ENCODE measurements around the gene ASAH2. TPM values are rescaled to one million over a fixed set of nuclear protein-coding genes. Genes with fewer than 3 reads are reported as not detected.
"Not testable (repeated sequence)": the region's sequence is repeated elsewhere in the genome, so short reads cannot be mapped to it uniquely, and the experiment has no call there.

Gene ASAH2
- total RNA-seq, 2 experiments from 2014 or later = 1.8 to 2.3 TPM

DNA sequence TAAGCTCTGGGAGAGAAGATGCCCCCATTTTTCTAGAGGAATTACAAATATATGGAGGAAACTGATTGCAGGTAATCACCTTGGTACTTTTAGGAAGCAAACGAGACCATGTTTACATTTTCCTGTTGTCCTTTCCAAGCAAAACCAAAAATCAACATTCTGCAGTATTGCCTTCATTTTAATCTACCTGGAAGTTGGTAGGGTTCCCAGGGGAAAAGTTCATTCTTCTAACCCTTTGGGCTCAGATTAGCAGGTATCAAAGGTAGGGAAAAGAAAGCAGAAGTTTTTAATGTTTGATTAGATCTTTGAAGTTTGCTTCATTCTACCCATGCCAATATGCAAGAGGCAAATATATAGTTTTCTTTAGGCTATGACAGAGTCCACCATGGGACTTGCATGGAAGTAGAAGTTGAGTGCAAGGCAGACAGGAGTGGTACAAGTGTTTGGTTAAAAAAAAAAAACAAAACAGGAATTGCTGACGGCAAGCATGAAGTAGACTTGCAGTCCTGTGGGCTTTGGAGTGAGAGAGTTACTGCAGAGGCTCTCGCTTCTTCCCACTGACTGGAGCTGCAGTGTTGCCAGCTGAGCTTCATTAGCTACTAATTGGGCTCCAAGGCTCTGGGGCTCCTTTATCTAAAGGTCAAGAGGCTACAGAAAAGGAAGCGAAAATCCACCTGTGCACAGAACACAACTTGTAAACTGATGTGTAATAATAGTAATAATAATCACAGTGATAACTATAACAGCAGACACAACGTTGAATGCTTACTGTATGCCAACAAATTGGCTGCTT lies 28.9 kb upstream of the ASAH2 start:
- ChIA-PET POLR2A (no interaction called here), CTCF (no interaction called here)
- no peaks in the 10 kb centered on the region for H3K36me3 Mint-ChIP-seq (ENCODE audit: low read depth)
- no peaks in the 10 kb centered on the region for H3K4me1 Mint-ChIP-seq (ENCODE audit: low read depth)
- no peaks in the 10 kb centered on the region for H3K9me3 Mint-ChIP-seq (ENCODE audit: insufficient read depth)
- no peak overlapping the region for H3K4me3 Mint-ChIP-seq
- no peak for ATAC-seq
- H3K27me3 Mint-ChIP-seq (ENCODE audit: low read depth) = peaks cover 55% of the 10 kb centered on the region
- H3K27ac Mint-ChIP-seq = no peak overlapping the region
- DNase-seq = no peak

DNA sequence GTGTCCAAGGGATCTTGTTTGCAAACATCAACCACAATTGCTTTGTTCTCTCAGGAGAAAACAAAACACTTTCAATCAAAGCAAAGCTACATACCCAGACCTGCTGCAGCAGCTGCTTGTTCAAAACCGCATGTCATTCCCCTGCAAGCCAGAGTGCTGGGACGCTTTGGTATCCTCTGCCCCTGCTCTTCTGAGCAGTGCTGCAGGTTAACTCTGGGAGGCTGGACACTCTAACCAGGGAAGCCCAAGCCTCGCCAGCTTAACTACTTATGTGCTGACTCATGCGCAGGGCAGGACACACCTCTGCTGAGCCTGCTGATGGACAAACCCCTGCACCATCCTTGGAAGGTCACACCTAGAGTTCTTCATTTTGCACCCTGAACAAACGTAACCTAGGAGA lies 28.2 kb upstream of the ASAH2 start:
- Mint-ChIP-seq H3K27me3 (ENCODE audit: low read depth) (peaks cover 56% of the 10 kb centered on the region), H3K9me3 (ENCODE audit: insufficient read depth) (no peaks in the 10 kb centered on the region), H3K27ac (no peak overlapping the region), H3K4me1 (ENCODE audit: low read depth) (no peaks in the 10 kb centered on the region), H3K4me3 (no peak overlapping the region), H3K36me3 (ENCODE audit: low read depth) (no peaks in the 10 kb centered on the region)
- DNase-seq (no peak), ATAC-seq (no peak)
- ChIA-PET POLR2A (no interaction called here), CTCF (no interaction called here)

DNA sequence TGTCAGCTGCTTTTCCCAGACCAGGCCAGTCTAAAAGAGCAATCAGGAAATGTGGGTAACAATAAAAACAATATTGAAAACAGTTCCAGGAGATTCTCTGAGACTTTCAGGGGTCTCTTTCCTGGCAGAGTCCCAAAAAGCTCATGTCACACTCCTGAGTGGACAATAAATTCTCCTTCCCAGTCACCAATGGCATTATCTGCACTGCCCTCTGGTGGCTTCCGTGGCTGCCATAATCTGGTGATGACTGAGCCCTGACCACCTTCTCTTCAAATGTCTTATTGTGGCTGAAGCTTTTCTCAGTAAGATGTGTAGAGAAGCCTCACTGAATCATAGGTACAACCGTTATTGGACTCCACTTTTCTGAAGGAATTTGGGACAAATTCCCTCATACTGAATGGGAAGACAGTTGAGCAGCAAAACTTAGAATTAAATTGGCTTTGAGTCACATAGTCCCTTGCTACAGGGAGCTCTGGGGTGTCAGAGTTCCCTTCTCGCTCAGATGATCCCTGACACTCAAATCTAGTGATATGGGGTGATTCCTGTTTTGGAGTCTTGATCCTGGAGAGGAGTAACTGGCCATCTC lies 24.4 kb upstream of the ASAH2 start:
- Mint-ChIP-seq H3K27ac (no peak overlapping the region), H3K27me3 (ENCODE audit: low read depth) (peaks cover 38% of the 10 kb centered on the region), H3K9me3 (ENCODE audit: insufficient read depth) (no peaks in the 10 kb centered on the region), H3K36me3 (ENCODE audit: low read depth) (no peaks in the 10 kb centered on the region), H3K4me3 (no peak overlapping the region), H3K4me1 (ENCODE audit: low read depth) (no peaks in the 10 kb centered on the region)
- DNase-seq (peak; percentile 53), ATAC-seq (no peak)
- ChIA-PET CTCF (interaction anchor here (0.7 to 2.5 kb wide), 8 partner anchors 9 to 683 kb away, joined by 3 to 15 read pairs (median 4); no protein-coding TSS in a partner anchor), POLR2A (no interaction called here)

DNA sequence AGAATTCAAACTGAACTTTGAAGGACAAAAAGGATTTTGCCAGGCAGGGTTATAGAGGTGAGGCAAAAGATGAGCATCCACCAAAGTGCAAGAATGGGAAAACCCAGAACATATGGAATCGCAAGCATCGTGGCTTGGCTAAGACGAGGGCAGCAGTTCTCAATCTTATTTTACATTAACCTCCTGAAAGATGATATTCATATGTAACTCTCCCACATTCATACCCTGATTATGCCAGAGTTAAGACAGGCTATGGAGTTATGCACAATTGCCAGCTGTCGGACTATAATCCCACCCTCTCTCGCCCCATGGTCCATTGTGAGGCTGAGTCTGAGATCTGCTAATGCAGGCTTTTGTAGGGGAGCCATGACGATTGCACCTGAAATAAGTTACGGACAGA lies 21.2 kb upstream of the ASAH2 start:
- CTCF ChIA-PET = interaction anchor here (1.4 kb wide), 1 partner anchor 678 kb away, joined by 3 read pairs; no protein-coding TSS in a partner anchor
- no peaks in the 10 kb centered on the region for H3K4me1 Mint-ChIP-seq (ENCODE audit: low read depth)

DNA sequence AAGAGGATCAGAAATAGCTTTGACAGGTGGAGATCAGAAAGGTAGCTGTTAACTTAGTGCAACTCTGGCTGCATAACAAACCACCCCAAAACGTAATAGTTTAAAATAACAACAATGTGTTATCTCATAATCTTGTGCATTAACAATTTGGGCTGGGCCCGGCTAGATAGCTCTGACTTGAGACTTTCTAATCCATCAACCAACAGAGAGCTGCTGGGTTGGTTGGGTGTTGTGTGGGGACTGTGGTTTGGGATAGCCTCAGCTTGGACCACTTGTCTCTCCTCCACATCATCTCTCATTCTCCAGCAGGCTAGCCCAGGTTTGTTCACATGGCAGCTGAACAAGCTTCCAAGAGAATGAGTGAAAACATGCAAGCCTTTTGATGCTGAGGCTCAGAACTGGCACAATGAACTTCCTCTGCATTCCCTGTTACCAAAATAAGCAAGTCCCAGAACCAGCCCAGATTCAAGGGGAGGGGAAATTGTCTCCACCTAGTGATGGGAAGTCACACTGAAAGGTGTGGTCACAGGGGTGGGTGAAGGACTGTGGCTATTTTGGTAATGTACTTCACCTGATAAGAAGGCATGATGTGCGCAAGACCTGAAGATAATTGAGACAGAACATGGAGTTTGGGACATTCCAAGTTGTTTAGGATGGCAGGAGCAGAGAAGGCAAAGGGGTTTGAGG lies 20.4 kb upstream of the ASAH2 start:
- CTCF ChIA-PET = interaction anchor here (0.8 kb wide), 1 partner anchor 11 kb away, joined by 3 read pairs; no protein-coding TSS in a partner anchor
- Mint-ChIP-seq H3K4me1 (ENCODE audit: low read depth) (no peaks in the 10 kb centered on the region), H3K36me3 (ENCODE audit: low read depth) (no peaks in the 10 kb centered on the region), H3K27ac (no peak overlapping the region), H3K4me3 (no peak overlapping the region), H3K27me3 (ENCODE audit: low read depth) (peaks cover 33% of the 10 kb centered on the region), H3K9me3 (ENCODE audit: insufficient read depth) (no peaks in the 10 kb centered on the region)
- no peak for DNase-seq
- ATAC-seq = no peak
- POLR2A ChIA-PET = no interaction called here

More for the DNA sequence above, 21.2 kb upstream of the ASAH2 start:
- POLR2A ChIA-PET = no interaction called here
- no peak for ATAC-seq
- Mint-ChIP-seq H3K9me3 (ENCODE audit: insufficient read depth) (no peaks in the 10 kb centered on the region), H3K36me3 (ENCODE audit: low read depth) (no peaks in the 10 kb centered on the region), H3K4me3 (no peak overlapping the region), H3K27me3 (ENCODE audit: low read depth) (peaks cover 35% of the 10 kb centered on the region), H3K27ac (no peak overlapping the region)
- no peak for DNase-seq

DNA sequence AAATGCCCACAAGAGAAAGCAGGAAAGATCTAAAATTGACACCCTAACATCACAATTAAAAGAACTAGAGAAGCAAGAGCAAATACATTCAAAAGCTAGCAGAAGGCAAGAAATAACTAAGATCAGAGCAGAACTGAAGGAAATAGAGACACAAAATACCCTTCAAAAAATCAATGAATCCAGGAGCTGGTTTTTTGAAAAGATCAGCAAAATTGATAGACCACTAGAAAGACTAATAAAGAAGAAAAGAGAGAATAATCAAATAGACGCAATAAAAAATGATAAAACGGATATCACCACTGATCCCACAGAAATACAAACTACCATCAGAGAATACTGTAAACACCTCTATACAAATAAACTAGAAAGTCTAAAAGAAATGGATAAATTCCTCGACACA lies 16.6 kb upstream of the ASAH2 start:
- H3K36me3 Mint-ChIP-seq (ENCODE audit: low read depth); H3K4me3 Mint-ChIP-seq; H3K4me1 Mint-ChIP-seq (ENCODE audit: low read depth); ATAC-seq; CTCF ChIA-PET; DNase-seq; H3K27ac Mint-ChIP-seq; POLR2A ChIA-PET; H3K9me3 Mint-ChIP-seq (ENCODE audit: insufficient read depth): not testable (repeated sequence)
- peaks cover 36% of the 10 kb centered on the region for H3K27me3 Mint-ChIP-seq (ENCODE audit: low read depth)

DNA sequence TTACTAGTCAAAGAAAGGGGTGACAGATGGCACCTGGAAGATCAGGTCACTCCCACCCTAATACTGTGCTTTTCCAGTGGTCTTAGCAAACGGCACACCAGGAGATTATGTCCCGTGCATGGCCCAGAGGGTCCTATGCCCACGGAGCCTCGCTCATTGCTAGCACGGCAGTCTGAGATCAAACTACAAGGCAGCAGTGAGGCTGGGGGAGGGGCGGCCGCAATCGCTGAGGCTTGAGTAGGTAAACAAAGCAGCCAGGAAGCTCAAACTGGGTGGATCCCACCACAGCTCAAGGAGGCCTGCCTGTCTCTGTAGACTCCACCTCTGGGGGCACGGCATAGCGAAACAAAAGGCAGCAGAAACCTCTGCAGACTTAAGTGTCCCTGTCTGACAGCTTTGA lies 11.3 kb upstream of the ASAH2 start:
- ATAC-seq; POLR2A ChIA-PET; H3K4me3 Mint-ChIP-seq; H3K36me3 Mint-ChIP-seq (ENCODE audit: low read depth); DNase-seq; H3K27ac Mint-ChIP-seq; CTCF ChIA-PET; H3K9me3 Mint-ChIP-seq (ENCODE audit: insufficient read depth): not testable (repeated sequence)
- Mint-ChIP-seq H3K4me1 (ENCODE audit: low read depth) (peaks cover 25% of the 10 kb centered on the region), H3K27me3 (ENCODE audit: low read depth) (peaks cover 32% of the 10 kb centered on the region)

DNA sequence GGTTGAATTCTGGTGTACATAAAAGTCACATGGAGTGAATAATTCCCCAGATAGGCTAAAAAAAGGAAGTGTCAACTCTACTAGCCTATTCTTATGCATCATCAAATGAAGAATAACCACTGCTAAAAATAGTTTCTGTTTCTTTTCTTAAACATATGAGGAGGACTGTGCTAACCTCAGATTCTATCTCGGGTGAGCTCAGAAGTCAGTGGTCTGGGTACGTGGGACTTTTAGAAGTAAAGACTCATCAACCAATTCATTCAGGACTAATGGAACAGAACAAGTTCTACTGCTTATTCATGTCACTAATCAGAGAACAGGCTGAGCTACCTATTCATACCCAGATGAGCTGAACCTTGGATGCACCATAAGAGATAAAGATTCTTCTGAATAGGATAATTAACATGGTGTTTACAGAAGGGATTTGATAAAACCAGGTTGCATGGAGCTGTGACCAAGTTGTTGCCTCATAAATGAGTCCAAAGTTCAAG lies 9.5 kb upstream of the ASAH2 start:
- DNase-seq (peak; percentile 53), ATAC-seq (peak; percentile 91)
- Mint-ChIP-seq H3K9me3 (ENCODE audit: insufficient read depth) (no peaks in the 10 kb centered on the region), H3K27me3 (ENCODE audit: low read depth) (peaks cover 30% of the 10 kb centered on the region), H3K36me3 (ENCODE audit: low read depth) (no peaks in the 10 kb centered on the region), H3K4me1 (ENCODE audit: low read depth) (peaks cover 25% of the 10 kb centered on the region), H3K4me3 (no peak overlapping the region), H3K27ac (no peak overlapping the region)
- ChIA-PET CTCF (interaction anchor here (1.2 to 3.4 kb wide), 2 partner anchors 10 to 15 kb away, joined by 3 to 15 read pairs; no protein-coding TSS in a partner anchor), POLR2A (no interaction called here)

DNA sequence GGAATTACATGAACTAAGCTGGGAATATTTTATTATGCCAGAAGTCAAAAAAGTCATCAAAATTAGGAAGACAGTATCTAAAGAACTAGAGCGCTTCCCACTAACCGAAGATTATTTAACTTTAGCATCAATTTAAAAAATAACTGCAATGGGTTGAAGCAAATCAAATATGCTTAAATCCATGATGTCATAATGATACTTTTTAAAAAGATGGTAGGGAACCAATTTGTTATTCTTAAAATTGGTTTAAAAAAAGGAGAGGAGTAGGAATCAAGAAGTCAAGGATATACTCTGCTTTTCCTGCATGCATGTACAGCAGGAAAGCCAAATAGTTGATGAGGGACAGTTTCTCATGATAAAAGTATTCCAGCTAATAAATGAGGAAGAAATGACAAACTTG lies 3.2 kb upstream of the ASAH2 start:
- ATAC-seq (no peak), DNase-seq (no peak)
- peaks cover 51% of the 10 kb centered on the region for H3K27me3 Mint-ChIP-seq (ENCODE audit: low read depth)
- CTCF ChIA-PET = no interaction called here
- H3K27ac Mint-ChIP-seq = no peak overlapping the region
- H3K4me3 Mint-ChIP-seq = no peak overlapping the region
- POLR2A ChIA-PET = no interaction called here
- peaks cover 3% of the 10 kb centered on the region for H3K4me1 Mint-ChIP-seq (ENCODE audit: low read depth)
- no peaks in the 10 kb centered on the region for H3K9me3 Mint-ChIP-seq (ENCODE audit: insufficient read depth)
- no peaks in the 10 kb centered on the region for H3K36me3 Mint-ChIP-seq (ENCODE audit: low read depth)

DNA sequence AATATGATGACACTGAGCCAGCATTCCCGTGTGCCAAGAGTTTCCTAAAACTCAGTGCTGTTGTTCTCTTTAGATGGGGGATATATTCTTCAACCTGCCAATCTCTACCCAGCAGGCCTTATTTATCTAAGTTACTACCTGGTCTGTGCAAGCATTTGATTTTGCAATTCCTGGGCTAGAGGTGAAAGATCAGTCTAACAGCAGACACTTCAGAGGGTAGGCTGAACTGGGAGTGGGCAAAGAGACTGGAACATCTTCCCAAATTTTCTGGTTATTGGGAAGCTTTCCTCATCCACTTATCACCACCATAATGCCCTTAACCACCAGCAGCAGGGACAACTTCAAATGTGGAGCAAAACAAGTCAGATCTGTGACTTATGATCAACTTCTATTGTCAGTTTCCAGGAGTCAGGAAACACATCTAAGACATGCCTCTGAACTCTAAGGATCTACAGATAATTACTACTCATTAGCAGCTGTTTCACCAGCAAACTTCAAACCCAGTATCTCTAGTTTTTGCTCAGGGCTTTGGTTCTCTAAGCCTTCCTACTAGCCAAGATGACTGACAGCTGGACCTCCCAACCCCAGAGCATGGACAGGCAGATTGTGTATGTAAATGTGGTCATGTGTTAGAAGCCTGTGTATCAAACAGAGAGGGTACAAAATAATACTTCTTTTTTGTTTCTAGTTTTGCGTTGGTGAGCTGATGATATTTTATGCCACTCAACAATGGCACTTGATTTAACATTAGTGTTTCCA lies 1.0 kb downstream of the ASAH2 start:
- DNase-seq = no peak
- Mint-ChIP-seq H3K27me3 (ENCODE audit: low read depth) (peaks cover 44% of the 10 kb centered on the region), H3K4me3 (no peak overlapping the region), H3K27ac (no peak overlapping the region), H3K9me3 (ENCODE audit: insufficient read depth) (no peaks in the 10 kb centered on the region), H3K4me1 (ENCODE audit: low read depth) (no peaks in the 10 kb centered on the region), H3K36me3 (ENCODE audit: low read depth) (no peaks in the 10 kb centered on the region)
- ChIA-PET POLR2A (no interaction called here), CTCF (no interaction called here)
- ATAC-seq = no peak

DNA sequence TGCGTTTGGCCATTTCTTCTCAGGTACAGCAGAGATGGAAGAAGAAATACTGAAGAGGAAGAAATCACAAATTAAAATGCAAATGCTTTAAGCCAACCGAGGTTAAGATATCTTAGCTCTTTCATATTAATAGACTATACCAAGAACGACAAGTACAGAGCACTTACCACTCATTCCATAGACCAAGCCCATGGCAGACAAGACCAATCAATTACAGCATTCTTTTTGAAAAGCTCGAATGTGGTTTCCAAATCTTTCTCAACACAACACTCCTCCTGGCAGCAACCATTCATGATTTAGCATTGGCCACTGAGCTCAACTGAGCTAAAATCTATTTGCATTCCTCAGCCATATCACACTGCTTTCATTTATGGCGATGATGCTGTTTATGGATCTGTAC lies 2.7 kb downstream of the ASAH2 start:
- Mint-ChIP-seq H3K36me3 (ENCODE audit: low read depth) (no peaks in the 10 kb centered on the region), H3K4me1 (ENCODE audit: low read depth) (no peaks in the 10 kb centered on the region), H3K27me3 (ENCODE audit: low read depth) (peaks cover 44% of the 10 kb centered on the region), H3K4me3 (no peak overlapping the region), H3K27ac (no peak overlapping the region), H3K9me3 (ENCODE audit: insufficient read depth) (no peaks in the 10 kb centered on the region)
- ChIA-PET CTCF (interaction anchor here (0.9 kb wide), 1 partner anchor 11 kb away, joined by 3 read pairs; no protein-coding TSS in a partner anchor), POLR2A (no interaction called here)
- ATAC-seq (no peak), DNase-seq (no peak)
